HEK293 (cell line): ENCODE measurements around the gene FLRT1.

Experiments used
- HOXA7 ChIP-seq: sonication (generic); formaldehyde crosslinking; IDR thresholded peaks from 2 replicates; pipeline ENCODE4 v1.8.1; 2022; ENCODE audit warnings: missing genetic modification reagents, borderline replicate concordance
- ZNF184 ChIP-seq: fragments of 450-650 bp; IDR thresholded peaks from 2 replicates; pipeline ENCODE4 v1.5.1; 2018; ENCODE audit warnings: missing biosample characterization, mild to moderate bottlenecking, missing genetic modification characterization
- ZNF677 ChIP-seq: fragments of 450-650 bp; IDR thresholded peaks from 2 replicates; pipeline ENCODE4 v1.5.0; 2018; ENCODE audit warnings: missing biosample characterization, mild to moderate bottlenecking, missing genetic modification characterization, moderate library complexity
- TF ChIP-seq, protein P1 (sequence below): fragments of 450-650 bp; formaldehyde crosslinking; IDR thresholded peaks from 2 replicates; pipeline ENCODE4 v1.5.1; 2016; ENCODE audit warnings: missing biosample characterization, missing genetic modification characterization

- TF ChIP-seq ZNF677 (no peak), ZNF184 (no peak), HOXA7 (no peak)
- TF ChIP-seq, protein P1, sequence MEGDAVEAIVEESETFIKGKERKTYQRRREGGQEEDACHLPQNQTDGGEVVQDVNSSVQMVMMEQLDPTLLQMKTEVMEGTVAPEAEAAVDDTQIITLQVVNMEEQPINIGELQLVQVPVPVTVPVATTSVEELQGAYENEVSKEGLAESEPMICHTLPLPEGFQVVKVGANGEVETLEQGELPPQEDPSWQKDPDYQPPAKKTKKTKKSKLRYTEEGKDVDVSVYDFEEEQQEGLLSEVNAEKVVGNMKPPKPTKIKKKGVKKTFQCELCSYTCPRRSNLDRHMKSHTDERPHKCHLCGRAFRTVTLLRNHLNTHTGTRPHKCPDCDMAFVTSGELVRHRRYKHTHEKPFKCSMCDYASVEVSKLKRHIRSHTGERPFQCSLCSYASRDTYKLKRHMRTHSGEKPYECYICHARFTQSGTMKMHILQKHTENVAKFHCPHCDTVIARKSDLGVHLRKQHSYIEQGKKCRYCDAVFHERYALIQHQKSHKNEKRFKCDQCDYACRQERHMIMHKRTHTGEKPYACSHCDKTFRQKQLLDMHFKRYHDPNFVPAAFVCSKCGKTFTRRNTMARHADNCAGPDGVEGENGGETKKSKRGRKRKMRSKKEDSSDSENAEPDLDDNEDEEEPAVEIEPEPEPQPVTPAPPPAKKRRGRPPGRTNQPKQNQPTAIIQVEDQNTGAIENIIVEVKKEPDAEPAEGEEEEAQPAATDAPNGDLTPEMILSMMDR (tag by site-specific recombination), result no peak
Measured at GRCh38 chr11:63986156-63986931, 49.4 kb upstream of the FLRT1 start, which contains the start of gene OTUB1.
